Nucleus accumbens (tissue), 56 donors: ENCODE measurements around the gene TNIP1.
A peak's percentile ranks its signal among the peaks of the same experiment; 100 is the strongest.

Source experiments
- DNase-seq, 56 donors: peaks; one replicate each; lab custom pipeline; 2025; lab: John Stamatoyannopoulos, UW

The TNIP1 gene

DNA sequence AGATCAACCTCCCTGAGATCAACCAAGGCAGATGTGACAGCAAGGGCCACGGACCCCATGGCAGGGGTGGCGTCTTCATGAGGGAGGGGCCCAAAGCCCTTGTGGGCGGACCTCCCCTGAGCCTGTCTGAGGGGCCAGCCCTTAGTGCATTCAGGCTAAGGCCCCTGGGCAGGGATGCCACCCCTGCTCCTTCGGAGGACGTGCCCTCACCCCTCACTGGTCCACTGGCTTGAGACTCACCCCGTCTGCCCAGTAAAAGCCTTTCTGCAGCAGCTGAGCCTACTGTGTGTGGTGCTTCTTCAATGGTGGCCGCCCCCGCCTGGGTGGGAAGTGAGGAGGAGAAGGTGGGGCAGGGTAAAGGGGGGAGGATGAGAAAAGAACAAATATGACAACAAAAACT lies 52.1 kb downstream of the TNIP1 start:
- no peak for DNase-seq

DNA sequence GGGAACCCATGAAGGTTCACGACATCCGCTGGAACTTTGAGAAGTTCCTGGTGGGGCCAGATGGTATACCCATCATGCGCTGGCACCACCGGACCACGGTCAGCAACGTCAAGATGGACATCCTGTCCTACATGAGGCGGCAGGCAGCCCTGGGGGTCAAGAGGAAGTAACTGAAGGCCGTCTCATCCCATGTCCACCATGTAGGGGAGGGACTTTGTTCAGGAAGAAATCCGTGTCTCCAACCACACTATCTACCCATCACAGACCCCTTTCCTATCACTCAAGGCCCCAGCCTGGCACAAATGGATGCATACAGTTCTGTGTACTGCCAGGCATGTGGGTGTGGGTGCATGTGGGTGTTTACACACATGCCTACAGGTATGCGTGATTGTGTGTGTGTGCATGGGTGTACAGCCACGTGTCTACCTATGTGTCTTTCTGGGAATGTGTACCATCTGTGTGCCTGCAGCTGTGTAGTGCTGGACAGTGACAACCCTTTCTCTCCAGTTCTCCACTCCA lies 52.8 kb downstream of the TNIP1 start:
- DNase-seq, result no peak

DNA sequence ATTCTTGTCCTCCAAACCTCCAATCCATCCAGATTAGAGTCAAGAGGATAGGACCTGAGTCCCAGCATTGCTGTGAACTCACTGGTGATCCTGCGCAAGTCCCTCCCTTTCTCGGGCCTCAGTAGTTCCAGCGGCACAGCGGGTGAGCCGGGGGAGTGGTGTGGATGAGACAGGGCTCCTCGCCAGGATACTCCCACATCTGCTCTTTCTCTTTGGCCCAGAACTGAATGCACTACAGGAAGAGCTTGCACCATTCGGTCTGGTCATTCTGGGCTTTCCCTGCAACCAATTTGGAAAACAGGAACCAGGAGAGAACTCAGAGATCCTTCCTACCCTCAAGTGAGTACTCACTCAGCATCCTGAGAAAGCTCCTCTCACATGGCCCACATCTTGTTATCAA lies 54.2 kb downstream of the TNIP1 start:
- DNase-seq, result no peak

DNA sequence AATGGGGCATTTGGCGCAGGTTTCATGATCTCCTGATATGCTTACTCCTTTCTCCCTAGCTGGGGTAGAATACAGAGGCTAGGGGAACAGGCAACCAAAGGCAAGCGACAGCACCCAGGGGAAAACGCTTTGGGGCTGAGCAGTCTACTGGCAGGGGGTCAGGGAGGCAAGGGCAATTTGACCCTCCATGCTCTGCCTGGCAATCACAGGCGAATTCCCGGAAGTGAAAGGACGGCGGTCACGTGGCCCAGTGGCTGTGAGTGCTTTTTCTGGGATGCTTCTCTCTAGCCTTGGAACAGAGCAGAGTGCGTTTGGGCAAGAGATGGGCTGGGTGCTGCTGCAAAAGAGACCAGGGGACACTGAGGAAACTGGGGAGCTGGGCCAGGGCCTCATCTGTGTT lies 54.7 kb downstream of the TNIP1 start:
- no peak for DNase-seq

DNA sequence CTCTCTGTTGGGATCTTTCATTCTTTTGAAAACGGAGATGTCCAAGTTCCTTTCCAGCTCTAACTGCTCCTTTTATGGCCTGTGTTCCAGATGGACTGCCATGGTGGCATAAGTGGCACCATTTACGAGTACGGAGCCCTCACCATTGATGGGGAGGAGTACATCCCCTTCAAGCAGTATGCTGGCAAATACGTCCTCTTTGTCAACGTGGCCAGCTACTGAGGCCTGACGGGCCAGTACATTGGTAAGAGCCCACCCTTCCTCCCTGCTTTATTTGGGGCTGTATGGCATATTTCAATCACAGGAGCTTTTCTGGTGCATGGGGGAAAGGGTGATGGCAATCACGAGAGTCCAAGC lies 55.6 kb downstream of the TNIP1 start:
- DNase-seq, result no peak

DNA sequence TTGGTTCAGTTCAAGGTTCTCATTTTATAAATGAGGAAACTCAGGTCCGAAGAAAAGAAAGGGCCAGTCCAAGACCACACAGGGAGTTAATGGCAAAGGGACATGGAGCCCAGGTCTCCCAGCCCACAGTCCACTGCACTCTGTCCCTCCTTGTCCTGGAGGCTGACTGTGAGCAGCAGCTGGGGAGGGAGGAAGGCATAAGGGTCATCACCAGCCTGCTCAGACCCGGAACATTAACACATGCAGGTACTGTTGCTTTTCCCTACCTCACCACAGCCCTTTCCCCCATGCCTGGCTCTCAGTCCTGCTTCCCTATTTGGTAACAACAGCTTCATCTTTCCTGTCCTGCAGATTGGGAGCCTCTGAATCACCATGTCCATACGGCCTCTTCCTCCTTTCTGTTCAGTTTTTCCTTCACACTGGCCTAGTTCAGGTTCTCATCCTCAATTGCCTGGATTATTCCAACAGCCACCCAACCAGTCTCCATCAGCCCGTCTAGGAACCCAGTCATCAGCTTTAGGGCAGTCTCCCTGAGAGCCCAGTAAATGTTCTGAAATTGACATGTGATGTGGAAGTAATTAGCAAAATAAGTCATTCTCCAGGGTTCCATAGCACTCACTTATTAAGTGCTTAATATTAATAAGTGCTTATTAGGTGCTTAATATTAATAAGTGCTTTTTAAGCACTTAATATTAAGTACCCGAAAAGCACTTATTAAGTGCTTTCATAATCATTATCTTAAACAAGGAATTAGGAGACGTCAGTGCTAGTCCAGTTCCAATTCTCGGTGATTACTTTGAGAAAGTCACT lies 56.2 kb downstream of the TNIP1 start:
- no peak for DNase-seq

DNA sequence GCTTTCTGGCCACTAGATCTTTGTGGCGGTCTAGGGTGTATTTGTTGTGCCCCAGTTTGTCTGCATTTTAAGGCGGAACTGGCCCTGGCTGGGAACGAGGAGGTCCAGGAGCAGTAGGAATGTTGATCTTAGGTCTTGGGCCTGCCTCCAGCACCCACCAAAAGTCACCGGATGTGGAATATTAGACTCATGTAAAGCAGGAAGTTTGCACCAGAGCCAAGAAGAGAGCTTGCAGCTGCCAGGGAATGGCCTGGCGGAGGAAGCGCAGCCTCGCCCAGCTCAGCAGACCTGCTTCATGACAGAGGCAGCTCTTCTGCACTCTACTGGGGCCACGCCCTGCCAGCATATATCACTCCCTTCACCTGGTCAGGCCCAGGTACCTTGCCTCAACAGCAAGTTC lies 57.2 kb downstream of the TNIP1 start:
- DNase-seq, result peak in 1 of 56 donors; percentile 3

DNA sequence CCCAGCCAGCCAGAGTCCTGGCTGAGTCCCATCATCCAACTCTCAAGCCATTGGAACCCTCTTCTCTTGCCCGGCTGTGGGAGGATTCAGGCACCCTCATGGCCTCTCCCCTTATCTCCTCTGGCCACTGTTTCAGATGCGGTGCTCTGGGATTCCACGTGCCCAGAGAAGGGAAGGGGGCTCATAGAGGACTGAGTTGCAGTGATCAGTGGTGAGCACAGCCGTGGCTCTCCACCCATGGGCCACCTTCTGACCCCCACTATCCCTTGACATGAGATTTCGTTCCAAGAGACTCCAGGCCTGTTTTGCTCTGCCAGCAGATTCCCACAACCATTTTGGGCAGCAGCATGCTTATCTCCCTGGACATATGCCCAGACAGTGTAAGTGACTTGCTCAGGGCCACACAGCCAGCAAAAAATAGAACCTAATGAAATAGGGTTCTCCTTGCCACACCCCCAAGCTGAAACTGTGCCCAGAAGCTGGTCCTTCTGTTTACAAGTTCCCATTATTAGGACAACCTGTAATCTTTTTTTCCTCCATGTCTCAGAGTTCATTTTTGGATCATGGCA lies 57.7 kb downstream of the TNIP1 start:
- DNase-seq, result no peak

DNA sequence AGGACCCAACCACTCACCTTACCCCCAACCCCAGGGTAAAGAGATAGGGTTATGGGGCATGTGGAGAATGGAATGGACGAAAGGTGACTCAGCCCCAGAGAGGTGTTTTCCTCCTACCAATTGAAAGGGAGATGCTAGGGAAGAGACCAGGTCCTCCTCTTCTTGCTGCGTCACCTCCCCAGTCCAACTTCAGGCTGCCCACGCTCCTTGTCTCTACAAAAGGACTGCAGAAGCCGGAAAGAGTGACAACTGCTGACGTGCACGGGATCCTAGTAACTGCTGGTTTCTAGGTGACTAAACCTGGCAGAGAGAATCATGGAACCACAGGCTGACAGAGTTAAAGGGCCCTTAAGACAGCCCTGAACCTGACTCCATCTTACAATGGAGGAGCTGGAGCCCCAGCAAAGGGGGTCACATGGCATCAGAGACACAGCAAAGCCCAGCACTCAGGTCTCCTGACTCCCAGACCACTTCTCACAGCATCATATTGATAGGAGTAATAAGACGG lies 58.3 kb downstream of the TNIP1 start:
- peak in 35 of 56 donors; percentile 6 to 86 (median 45) for DNase-seq

DNA sequence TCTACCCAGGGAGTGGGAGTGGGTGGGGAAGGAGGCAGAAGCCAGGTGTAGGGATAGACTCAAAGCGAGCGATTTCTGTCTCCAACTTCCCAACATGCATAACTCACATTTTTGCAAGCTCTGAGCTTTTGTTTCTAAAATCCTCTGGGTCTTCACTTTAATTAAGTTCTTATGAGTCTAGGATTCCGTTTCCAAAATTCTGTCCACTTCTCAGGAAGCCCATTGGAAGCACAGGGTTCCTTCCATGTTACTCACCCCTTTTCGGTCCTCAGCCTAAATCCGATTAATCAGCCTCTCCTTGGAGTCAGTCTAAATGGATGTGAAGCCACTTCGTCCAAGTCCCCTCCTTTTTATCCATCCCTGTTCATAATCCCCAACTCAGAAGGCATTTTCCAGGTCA lies 59.1 kb downstream of the TNIP1 start:
- no peak for DNase-seq

DNA sequence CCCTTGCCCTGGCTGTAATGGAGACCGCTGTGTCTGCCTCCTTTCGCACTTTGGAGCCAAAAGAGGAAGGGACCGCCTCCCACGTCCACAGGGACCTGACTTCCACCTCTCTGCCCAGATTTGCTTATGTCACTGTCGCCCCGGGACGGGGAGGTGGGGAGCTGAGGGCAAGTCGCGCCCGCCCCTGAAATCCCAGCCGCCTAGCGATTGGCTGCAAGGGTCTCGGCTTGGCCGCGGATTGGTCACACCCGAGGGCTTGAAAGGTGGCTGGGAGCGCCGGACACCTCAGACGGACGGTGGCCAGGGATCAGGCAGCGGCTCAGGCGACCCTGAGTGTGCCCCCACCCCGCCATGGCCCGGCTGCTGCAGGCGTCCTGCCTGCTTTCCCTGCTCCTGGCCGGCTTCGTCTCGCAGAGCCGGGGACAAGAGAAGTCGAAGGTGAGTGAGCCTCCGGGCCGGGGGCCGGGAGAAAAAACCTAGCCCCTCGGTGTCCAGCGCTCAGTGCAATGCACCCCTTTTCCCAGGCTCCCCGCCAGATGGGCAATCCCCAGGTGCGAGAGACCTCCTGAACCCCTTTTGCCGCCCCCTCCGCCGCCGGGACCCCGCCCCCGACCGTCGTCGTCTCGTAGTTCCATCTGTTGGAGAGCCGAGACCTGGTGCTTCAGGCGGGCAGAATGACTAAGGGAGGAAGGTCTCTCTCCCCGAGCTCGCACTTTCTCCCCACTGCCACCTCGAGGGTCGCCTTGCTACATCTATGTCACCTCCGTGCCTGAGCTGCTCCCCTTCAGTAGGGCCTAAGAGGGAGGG lies 60.3 kb downstream of the TNIP1 start, which contains the start of gene GPX3:
GPX3 (plus strand) TSS at position 288 of the 807 bp plus-strand sequence; CDS start at position 352, 64 bp downstream.
- peak in 54 of 56 donors; percentile 5 to 84 (median 53) for DNase-seq

DNA sequence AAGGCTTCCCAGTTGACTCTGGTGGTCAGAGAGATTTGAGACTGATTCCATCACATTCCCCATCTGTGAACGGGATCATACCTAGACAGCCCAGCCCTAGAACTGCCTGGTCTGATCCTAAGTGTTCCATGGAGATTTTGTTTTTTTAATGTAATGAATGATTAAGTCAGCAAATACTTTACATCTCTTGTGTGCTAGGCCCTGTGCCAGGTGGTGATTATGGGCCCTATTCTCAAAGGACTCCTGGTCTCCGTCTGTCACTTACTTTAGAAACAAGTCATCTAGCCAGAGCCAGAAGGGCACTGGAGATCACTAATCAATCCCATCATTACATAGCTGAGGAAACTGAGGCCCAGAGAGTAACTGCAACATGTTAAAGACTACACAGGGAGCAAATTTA lies 61.5 kb downstream of the TNIP1 start:
- DNase-seq, result no peak

DNA sequence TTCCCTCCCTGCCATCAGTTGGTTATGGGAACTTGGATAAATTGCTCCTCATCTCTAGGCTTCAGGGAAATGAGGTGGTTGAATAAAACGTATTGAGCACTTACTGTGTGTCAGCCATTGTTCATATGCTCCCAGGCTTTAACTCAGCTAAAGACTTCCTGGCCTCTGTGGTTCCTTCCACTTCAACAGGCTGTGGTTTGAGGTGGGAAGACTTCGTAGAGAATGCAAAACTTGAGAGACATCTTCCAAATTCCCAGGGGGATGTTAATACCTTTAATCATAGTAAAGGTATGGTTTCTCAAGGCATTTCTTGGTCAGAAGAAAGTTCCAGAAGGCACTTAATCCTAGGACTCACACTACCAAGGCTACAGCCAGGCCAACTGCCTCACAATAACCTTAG lies 62.0 kb downstream of the TNIP1 start:
- DNase-seq, result no peak

DNA sequence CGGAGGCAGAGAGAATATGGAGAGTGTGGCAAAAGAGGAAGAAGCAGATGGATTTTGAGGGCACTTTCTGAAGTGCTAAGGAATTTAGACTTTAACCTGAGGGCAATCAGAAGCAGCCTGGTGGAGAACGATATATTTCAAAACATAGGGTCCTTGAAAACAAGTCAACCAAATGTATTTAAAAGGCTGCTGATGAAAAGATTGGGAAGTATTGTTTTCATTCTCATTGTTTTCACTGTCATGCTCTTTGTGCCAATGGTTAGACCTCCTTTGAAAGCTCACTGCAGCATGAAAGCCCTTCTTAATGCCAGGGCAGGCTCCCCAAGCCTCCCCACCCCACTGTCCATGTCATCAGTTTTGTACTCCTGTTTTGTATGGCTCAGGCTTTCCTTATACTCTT lies 62.9 kb downstream of the TNIP1 start:
- no peak for DNase-seq

DNA sequence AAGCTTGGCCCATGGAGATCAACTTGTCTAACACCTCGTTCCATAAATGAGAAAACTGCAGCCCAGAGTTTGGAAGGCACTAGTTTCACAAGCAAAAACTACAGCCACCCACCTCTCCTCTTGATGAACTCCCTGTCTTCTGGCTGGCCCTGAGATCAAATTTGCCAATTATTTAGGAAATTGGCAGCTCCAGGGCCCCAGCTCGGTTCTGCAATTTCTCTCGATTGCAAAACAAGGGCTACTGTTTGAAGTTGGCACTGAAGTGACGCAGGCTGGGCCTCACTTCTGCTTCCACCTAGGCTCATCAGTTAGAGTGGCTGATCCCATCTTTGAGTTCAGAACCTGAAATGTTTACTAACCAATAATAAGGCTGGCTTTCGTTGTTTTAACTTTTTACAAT lies 64.1 kb downstream of the TNIP1 start:
- peak in 5 of 56 donors; percentile 10 to 46 (median 19) for DNase-seq

DNA sequence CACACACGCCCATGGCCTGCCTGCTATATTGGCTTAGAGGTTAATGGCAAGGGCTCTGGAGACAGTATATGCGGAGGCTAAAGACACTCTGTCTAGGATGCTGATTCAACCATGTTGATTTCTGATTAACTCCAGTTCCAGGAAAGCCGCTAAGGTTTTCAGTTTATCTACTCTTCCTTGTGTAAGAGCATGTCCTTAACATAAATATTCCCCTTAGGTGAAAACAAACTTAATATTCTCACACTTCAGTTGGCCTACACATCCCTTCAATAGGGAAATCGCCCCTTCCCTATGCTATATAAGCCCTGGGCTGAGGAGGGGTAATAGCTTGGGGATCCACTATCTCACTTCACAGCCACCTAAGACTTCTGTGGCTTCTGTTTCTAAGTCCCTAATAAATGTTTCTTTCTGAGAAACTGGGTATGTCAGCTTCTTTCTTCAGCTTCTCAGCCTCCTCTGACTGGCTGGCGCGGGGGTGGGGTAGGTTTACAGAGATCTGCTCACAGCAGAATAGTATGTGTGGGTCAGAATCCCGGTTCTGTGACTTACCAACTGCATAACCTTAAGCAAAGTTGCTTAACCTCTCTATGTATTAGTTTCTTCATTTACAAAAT lies 64.8 kb downstream of the TNIP1 start:
- DNase-seq, result no peak

DNA sequence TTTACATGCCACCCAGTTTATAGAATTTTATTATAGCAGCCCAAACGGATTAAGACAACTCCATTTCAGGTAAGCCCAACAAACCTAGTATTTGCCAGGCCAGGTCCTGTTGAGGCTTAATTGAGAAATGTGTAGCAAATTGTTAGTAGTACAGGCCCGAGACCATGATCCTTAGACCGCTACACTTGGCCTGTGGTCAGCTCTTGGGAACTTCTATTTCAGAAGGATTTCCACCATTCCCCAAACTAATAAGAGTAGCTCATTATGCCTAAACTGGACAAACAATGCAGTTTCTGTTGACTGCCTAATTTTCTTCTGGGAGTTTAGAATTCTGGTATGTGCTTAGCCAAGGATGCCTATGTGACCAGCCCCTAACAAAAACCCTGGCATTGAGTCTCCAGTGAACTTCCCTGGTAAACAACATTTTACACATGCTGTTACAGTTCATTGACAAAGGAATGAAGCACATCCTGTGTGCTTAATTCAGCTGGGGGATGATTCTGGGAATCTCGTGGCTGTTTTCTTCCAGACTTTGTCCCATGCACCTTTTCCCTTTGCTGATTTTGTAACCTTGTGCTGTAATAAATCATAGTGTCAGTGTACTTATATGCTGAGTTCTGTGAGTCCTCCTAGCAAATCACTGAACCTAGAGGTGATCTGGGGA lies 66.0 kb downstream of the TNIP1 start:
- DNase-seq, result no peak

DNA sequence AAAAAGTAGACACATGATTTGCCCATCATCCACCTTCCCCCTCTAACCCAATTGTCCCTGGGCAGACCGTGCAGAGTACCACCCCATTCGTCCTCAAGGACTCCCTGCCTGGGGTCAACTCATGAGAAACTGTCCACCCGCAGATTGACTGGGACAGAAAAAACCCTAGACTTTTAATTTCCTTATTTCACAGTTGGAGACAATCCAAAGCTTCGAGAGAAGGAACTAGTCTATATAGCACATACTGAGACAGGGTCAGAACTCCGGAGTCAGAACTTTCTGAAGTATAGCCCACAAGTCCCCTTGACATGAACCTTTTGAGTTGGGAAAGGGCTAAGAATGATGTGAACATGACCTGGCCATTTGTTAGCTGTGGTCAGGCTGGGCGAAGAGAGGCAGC lies 68.0 kb downstream of the TNIP1 start:
- DNase-seq, result no peak

DNA sequence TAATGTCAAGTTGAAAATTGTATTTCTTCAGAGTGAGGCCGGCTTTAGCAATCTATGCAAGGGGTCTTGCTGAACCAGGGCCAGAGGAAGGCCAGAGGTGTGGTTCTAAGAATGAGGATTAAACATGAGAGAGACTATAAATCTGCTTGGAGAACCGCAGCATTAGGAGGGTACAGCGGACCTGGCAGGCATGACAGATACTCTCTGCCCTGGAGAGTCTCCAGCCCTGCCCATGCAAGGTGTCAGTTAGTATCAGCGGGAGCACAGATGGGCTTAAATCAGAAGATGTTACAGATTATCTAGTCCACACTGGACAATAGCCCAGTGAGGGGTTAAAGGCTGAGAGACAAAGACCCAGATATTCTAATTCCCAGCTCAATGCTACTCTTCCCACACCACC lies 71.9 kb downstream of the TNIP1 start:
- DNase-seq, result no peak

DNA sequence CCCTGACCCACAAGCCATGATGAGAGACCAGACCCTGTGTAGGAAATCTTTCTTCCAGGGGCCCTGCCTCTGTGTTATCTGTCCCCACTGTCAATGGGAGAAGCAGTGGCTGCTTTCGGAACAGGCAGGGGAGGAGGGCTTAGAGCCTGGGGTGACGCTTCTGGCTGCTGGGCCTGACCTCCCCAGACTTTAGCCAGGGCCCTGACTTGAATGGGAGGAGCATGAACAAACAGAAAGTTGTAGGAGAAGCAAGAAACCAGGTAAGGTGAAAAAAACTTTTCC lies 72.7 kb downstream of the TNIP1 start:
- no peak for DNase-seq
